Measurements from ENCODE around the gene PSD4. TPM values are rescaled to one million over a fixed set of nuclear protein-coding genes. Genes with fewer than 3 reads are reported as not detected.

PSD4 gene
- total and polyA plus RNA-seq, 2 of the 4 experiments (the other 2 are of a cell fraction): 0.36 to 0.70 TPM

DNA sequence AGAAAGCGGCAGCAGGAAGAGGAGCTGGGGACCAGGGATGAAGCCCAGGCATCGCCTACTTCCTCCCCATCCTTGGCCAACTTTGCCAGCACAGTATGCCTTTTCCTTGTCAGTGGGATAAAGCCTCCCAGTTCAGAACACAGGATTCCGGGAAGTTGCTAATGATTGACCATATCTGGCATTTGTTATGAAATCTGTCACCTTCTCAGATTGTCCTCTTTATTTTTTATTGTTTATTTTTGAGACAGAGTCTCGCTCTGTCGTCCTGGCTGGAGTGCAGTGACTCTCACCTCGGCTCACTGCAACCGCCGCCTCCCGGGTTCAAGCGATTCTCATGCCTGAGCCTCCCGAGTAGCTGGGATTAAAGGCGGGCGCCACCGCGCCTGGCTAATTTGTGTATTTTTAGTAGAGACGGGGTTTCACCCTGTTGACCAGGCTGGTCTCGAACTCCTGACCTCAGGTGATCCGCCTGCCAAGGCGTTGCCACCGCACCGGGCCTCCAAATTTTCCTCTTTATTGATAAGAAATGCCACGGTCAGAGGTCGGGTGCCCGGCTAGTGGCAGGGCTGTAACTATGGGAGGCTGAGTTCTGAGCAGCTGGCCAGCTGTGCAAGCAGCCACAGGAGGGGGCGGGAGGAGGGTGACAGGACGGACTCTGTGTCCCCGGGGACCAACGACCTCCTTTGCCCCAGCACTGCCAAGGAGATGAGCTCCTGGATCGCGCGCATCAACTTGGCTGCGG is 24.4 kb downstream of the PSD4 start:
- Histone ChIP-seq H3K27me3 (ENCODE audit: control insufficient read depth, insufficient read depth, low read length) (peaks cover 25% of the 10 kb centered on the region), H2BK15ac (ENCODE audit: low read depth, low read length) (no peak overlapping the region), H4K5ac (ENCODE audit: low read depth, low read length) (no peak overlapping the region), H3K23ac (ENCODE audit: low read depth, low read length) (no peak overlapping the region), H4K8ac (ENCODE audit: low read depth in 2 of 2, low read length in 2 of 2) (no peak overlapping the region), H3K18ac (ENCODE audit: low read depth, low read length) (no peak overlapping the region), H4K20me1 (ENCODE audit: insufficient read depth, low read length) (no peaks in the 10 kb centered on the region), H3K14ac (replicated peaks; ENCODE audit: low read depth, low read length) (no peak overlapping the region), H3K9me3 (ENCODE audit: control insufficient read depth, insufficient read depth, low read length) (no peaks in the 10 kb centered on the region), H2AK9ac (replicated peaks; ENCODE audit: low read depth, low read length, poor library complexity) (no peak overlapping the region), H3K36me3 (ENCODE audit: control insufficient read depth, insufficient read depth, low read length) (no peaks in the 10 kb centered on the region), H2AK5ac (ENCODE audit: low read depth, low read length) (no peak overlapping the region), H3K4me3 (ENCODE audit: insufficient read depth, low read depth, low read length) (peak overlapping the region; percentile 78), H3K56ac (ENCODE audit: extremely low read depth, insufficient read depth, low read length) (no peak overlapping the region), H2BK20ac (ENCODE audit: low read depth, low read length) (no peak overlapping the region), H3K4me2 (ENCODE audit: low read depth, low read length) (peak overlapping the region; percentile 96), H2BK5ac (ENCODE audit: low read depth, low read length, poor library complexity, severe bottlenecking) (no peak overlapping the region), H3K9me1 (ENCODE audit: insufficient read depth, low read length) (no peaks in the 10 kb centered on the region), H3K4ac (ENCODE audit: low read depth, low read length) (no peak overlapping the region), H3K4me1 (ENCODE audit: control insufficient read depth, insufficient read depth, low read length) (no peaks in the 10 kb centered on the region), H2AFZ (replicated peaks; ENCODE audit: low read length, poor library complexity) (peak overlapping the region; percentile 95), H3K79me1 (ENCODE audit: low read depth in 1 of 2, low read length in 2 of 2) (no peaks in the 10 kb centered on the region), H3K27ac (ENCODE audit: insufficient read depth, low read length) (no peak overlapping the region), H4K91ac (ENCODE audit: insufficient read depth, low read depth, low read length) (no peak overlapping the region), H2BK120ac (ENCODE audit: low read depth, low read length) (no peak overlapping the region), H3K9ac (ENCODE audit: low read depth, low read length) (no peak overlapping the region)
- intact Hi-C loops (cut with micrococcal nuclease): no loop called here
- ChIA-PET CTCF (interaction anchor here (0.6 to 2.1 kb wide), 9 partner anchors 13 to 172 kb away, joined by 3 to 24 read pairs (median 4); no protein-coding TSS in a partner anchor), POLR2A (ENCODE audit: unreplicated experiment) (no interaction called here)
- no TSS peak for BruUV-seq (replicated peaks)
- in situ Hi-C loops (cut with MboI; ENCODE audit: low sequenced_read_pairs): no loop called here
- 42% methylated on average over 15 of the region's 32 CpGs; no CpG with 5 or more reads in 1 of the 2 experiments for WGBS, 2 experiments (ENCODE audit: extremely low coverage in 2 of 2, insufficient read length in 1 of 2)
- DNase-seq (no peak), ATAC-seq (ENCODE audit: low read depth) (no peak)
- dilution Hi-C loops (cut with HindIII; ENCODE audit: low sequenced_read_pairs, unreplicated experiment): no loop called here
- no peak for TF ChIP-seq MXI1 (IDR thresholded peaks at IDR 0.05; ENCODE audit: borderline replicate concordance, low read depth, low read length)
- TF ChIP-seq, protein P1, sequence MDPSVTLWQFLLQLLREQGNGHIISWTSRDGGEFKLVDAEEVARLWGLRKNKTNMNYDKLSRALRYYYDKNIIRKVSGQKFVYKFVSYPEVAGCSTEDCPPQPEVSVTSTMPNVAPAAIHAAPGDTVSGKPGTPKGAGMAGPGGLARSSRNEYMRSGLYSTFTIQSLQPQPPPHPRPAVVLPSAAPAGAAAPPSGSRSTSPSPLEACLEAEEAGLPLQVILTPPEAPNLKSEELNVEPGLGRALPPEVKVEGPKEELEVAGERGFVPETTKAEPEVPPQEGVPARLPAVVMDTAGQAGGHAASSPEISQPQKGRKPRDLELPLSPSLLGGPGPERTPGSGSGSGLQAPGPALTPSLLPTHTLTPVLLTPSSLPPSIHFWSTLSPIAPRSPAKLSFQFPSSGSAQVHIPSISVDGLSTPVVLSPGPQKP (IDR thresholded peaks at IDR 0.05; ENCODE audit: borderline replicate concordance, low read depth, low read length): no peak
- no peak for TF ChIP-seq RAD21 (IDR thresholded peaks at IDR 0.05; ENCODE audit: low read length)
- no peak for TF ChIP-seq RCOR1 (IDR thresholded peaks at IDR 0.05; ENCODE audit: insufficient replicate concordance, low read length)
- no peak for TF ChIP-seq BHLHE40 (IDR thresholded peaks at IDR 0.05; ENCODE audit: low read depth, low read length)
- no peak for TF ChIP-seq POLR2A (IDR thresholded peaks at IDR 0.05; ENCODE audit: low read depth, low read length)
- no peak for TF ChIP-seq MAZ (IDR thresholded peaks at IDR 0.05; ENCODE audit: borderline replicate concordance, low read depth, low read length)
- TF ChIP-seq MAFK (IDR thresholded peaks at IDR 0.05; ENCODE audit: low read depth, low read length): no peak
- no peak for TF ChIP-seq NFE2L2 (IDR thresholded peaks at IDR 0.05; ENCODE audit: low read depth, low read length)
- TF ChIP-seq, protein P2, sequence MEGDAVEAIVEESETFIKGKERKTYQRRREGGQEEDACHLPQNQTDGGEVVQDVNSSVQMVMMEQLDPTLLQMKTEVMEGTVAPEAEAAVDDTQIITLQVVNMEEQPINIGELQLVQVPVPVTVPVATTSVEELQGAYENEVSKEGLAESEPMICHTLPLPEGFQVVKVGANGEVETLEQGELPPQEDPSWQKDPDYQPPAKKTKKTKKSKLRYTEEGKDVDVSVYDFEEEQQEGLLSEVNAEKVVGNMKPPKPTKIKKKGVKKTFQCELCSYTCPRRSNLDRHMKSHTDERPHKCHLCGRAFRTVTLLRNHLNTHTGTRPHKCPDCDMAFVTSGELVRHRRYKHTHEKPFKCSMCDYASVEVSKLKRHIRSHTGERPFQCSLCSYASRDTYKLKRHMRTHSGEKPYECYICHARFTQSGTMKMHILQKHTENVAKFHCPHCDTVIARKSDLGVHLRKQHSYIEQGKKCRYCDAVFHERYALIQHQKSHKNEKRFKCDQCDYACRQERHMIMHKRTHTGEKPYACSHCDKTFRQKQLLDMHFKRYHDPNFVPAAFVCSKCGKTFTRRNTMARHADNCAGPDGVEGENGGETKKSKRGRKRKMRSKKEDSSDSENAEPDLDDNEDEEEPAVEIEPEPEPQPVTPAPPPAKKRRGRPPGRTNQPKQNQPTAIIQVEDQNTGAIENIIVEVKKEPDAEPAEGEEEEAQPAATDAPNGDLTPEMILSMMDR (conservative IDR thresholded peaks at IDR 0.05; ENCODE audit: low read depth, low read length): no peak
- TF ChIP-seq CHD1 (IDR thresholded peaks at IDR 0.05; ENCODE audit: low read depth, low read length): no peak
- TF ChIP-seq SMC3 (IDR thresholded peaks at IDR 0.05; ENCODE audit: low read depth, low read length): no peak
- TF ChIP-seq FOS (IDR thresholded peaks at IDR 0.05; ENCODE audit: low read depth, low read length): no peak
- no peak for TF ChIP-seq RFX5 (IDR thresholded peaks at IDR 0.05; ENCODE audit: low read depth, low read length)
- no peak for TF ChIP-seq CEBPB (IDR thresholded peaks at IDR 0.05; ENCODE audit: low read depth, low read length)
- TF ChIP-seq, protein P3, sequence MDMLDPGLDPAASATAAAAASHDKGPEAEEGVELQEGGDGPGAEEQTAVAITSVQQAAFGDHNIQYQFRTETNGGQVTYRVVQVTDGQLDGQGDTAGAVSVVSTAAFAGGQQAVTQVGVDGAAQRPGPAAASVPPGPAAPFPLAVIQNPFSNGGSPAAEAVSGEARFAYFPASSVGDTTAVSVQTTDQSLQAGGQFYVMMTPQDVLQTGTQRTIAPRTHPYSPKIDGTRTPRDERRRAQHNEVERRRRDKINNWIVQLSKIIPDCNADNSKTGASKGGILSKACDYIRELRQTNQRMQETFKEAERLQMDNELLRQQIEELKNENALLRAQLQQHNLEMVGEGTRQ (IDR thresholded peaks at IDR 0.05; ENCODE audit: low read depth, low read length): no peak
